ENCODE results near the gene FLNB.

Gene FLNB

DNA sequence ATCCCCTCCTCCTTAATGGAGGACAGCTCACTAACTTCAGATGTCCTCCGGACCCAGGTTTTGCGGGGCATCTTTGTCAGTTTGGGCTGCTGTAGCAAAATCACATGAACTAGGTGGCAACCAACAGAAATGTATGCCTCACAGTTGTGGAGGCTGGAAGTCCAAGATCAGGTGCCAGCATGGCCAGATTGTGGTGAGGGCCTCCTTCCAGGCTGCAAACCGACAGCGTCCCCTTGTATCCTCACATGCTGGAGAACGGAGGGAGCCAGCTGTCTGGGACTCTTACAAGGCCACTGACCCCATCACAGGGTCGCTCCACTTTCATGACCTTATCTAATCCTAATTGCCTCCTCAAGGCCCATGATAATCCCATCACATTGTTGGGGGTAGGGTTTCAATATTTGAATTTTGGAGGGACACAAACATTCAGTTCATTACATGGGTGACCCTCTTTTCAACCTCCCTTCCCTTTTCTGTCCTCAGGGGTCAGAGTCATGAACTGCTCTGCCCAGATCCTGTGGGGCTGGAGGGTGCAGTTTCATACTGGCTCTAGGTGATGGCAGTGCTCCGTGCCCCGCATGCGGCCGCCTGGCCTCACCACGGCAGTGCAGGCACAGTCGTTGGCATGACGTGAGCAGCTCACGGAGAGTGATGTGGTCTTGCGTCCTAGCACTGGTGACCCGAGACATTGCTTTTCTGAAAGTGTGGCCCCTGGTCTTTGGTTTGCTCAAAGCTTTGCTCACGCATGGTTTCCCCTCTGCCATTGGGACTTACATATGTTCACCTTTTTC is 144.2 kb downstream of the FLNB start:
- Histone ChIP-seq H3K27ac (no peak overlapping the region), H3K4me3 (ENCODE audit: low read depth in 1 of 2, low read length in 1 of 2) (no peak overlapping the region), H3K27me3 (no peaks in the 10 kb centered on the region), H3K36me3 (no peaks in the 10 kb centered on the region), H3K9me3 (no peaks in the 10 kb centered on the region), H3K4me1 (ENCODE audit: control insufficient read depth in 1 of 2, insufficient read depth in 1 of 2, low read depth in 1 of 2, low read length in 1 of 2) (no peaks in the 10 kb centered on the region)
- TF ChIP-seq, protein P1, sequence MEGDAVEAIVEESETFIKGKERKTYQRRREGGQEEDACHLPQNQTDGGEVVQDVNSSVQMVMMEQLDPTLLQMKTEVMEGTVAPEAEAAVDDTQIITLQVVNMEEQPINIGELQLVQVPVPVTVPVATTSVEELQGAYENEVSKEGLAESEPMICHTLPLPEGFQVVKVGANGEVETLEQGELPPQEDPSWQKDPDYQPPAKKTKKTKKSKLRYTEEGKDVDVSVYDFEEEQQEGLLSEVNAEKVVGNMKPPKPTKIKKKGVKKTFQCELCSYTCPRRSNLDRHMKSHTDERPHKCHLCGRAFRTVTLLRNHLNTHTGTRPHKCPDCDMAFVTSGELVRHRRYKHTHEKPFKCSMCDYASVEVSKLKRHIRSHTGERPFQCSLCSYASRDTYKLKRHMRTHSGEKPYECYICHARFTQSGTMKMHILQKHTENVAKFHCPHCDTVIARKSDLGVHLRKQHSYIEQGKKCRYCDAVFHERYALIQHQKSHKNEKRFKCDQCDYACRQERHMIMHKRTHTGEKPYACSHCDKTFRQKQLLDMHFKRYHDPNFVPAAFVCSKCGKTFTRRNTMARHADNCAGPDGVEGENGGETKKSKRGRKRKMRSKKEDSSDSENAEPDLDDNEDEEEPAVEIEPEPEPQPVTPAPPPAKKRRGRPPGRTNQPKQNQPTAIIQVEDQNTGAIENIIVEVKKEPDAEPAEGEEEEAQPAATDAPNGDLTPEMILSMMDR (IDR thresholded peaks at IDR 0.05), result no peak

DNA sequence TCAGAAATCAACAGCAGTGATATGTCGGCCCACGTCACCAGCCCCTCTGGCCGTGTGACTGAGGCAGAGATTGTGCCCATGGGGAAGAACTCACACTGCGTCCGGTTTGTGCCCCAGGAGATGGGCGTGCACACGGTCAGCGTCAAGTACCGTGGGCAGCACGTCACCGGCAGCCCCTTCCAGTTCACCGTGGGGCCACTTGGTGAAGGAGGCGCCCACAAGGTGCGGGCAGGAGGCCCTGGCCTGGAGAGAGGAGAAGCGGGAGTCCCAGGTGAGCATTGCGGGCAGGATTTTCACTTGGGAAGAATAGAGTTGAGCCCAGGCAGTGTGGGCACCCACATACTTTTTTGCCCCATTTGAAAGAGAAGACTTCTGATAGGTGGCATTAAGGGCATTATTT is 145.1 kb downstream of the FLNB start:
- no peak overlapping the region for H3K27ac ChIP-seq
- H3K27me3 ChIP-seq, result no peaks in the 10 kb centered on the region
- TF ChIP-seq, protein P1 (IDR thresholded peaks at IDR 0.05), result no peak
- no peaks in the 10 kb centered on the region for H3K4me1 ChIP-seq (ENCODE audit: control insufficient read depth in 1 of 2, insufficient read depth in 1 of 2, low read depth in 1 of 2, low read length in 1 of 2)
- H3K4me3 ChIP-seq (ENCODE audit: low read depth in 1 of 2, low read length in 1 of 2), result no peak overlapping the region
- H3K36me3 ChIP-seq, result no peaks in the 10 kb centered on the region
- H3K9me3 ChIP-seq, result no peaks in the 10 kb centered on the region

DNA sequence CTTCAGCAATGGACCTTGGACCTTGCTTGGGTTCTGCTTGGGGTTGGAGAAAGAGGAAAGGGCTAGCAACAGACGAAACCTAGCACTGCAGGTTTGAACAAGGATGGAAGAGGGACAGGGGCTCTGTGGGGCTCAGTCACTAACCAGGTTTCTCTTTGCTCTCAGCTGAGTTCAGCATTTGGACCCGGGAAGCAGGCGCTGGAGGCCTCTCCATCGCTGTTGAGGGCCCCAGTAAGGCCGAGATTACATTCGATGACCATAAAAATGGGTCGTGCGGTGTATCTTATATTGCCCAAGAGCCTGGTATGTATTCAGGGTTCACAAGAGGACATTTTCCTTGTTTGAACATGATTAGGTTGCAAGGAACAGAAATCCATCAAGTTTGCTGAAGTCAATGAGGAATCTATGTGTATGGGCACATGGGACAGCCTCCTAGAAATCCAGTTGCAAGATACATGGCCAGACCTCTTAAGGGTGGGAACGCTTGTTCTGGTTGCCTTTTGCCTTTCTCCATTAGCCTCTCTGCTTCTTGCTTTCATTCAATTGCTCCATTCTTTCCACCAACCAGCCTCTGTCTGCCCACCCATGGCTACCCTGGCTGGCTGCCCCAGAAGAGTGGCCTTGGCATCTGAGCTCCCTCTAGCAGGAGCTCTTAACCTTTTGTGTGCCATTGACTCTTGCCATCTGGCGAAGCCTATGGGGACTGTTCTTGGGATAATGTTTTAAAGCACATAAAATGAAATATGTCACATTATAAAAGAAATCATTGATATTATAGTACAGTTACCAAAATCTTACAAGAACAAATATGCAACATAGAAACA is 146.6 kb downstream of the FLNB start:
- no peaks in the 10 kb centered on the region for H3K27me3 ChIP-seq
- no peak overlapping the region for H3K27ac ChIP-seq
- TF ChIP-seq, protein P1 (IDR thresholded peaks at IDR 0.05), result no peak
- H3K4me3 ChIP-seq (ENCODE audit: low read depth in 1 of 2, low read length in 1 of 2), result no peak overlapping the region
- no peaks in the 10 kb centered on the region for H3K9me3 ChIP-seq
- no peaks in the 10 kb centered on the region for H3K4me1 ChIP-seq (ENCODE audit: control insufficient read depth in 1 of 2, insufficient read depth in 1 of 2, low read depth in 1 of 2, low read length in 1 of 2)
- H3K36me3 ChIP-seq, result no peaks in the 10 kb centered on the region

DNA sequence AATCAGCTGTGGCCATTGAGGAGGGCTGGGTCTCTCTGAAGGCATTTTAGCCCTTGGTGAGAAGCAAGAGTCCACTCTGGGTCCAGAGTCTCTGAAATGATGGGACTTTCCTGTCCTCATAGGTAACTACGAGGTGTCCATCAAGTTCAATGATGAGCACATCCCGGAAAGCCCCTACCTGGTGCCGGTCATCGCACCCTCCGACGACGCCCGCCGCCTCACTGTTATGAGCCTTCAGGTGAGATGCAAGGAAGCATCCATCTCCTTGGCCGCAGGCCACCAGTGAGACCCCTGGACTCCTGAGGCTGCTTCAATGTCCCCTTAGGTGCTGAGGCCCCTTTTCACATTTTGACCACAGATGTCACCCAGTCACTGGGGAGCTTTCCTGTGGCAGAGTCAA is 147.6 kb downstream of the FLNB start:
- no peaks in the 10 kb centered on the region for H3K27me3 ChIP-seq
- no peak overlapping the region for H3K4me3 ChIP-seq (ENCODE audit: low read depth in 1 of 2, low read length in 1 of 2)
- H3K36me3 ChIP-seq, result no peaks in the 10 kb centered on the region
- H3K27ac ChIP-seq, result no peak overlapping the region
- TF ChIP-seq, protein P1 (IDR thresholded peaks at IDR 0.05), result no peak
- H3K9me3 ChIP-seq, result no peaks in the 10 kb centered on the region
- H3K4me1 ChIP-seq (ENCODE audit: control insufficient read depth in 1 of 2, insufficient read depth in 1 of 2, low read depth in 1 of 2, low read length in 1 of 2), result no peaks in the 10 kb centered on the region

DNA sequence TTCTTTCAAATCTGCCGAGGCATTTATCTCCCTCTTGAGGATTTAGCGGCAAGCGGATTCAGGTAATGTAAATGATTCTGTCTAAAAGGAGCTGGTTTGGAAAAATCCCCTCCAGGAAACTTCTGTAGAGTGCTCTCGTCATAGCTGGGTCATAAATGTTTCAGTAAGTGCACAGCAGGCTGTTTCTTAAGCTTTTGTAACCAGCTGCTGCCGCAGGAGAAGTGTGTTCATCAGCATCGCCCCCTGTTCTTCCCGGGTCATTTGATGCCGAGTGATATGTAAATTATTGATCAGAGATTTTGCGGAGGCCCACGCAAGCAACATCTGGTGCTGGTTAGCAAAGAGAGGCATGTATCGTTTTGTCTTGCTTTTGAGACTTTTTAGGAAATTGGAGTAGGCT is 149.5 kb downstream of the FLNB start:
- TF ChIP-seq, protein P1 (IDR thresholded peaks at IDR 0.05), result no peak
- Histone ChIP-seq H3K27ac (no peak overlapping the region), H3K36me3 (no peaks in the 10 kb centered on the region), H3K4me1 (ENCODE audit: control insufficient read depth in 1 of 2, insufficient read depth in 1 of 2, low read depth in 1 of 2, low read length in 1 of 2) (no peaks in the 10 kb centered on the region), H3K27me3 (no peaks in the 10 kb centered on the region), H3K4me3 (ENCODE audit: low read depth in 1 of 2, low read length in 1 of 2) (no peak overlapping the region), H3K9me3 (no peaks in the 10 kb centered on the region)
